ENCODE data around the gene ZNF740.

GRCh38 chr12:53181935-53182334 lies 1.4 kb downstream of the ZNF740 start:
- TF ChIP-seq CTCF (IDR thresholded peaks at IDR 0.05 in 2 of 3, conservative IDR thresholded peaks at IDR 0.05 in 1 of 3; ENCODE audit: borderline replicate concordance in 1 of 3, insufficient read depth in 1 of 3, low read depth in 2 of 3, low read length in 2 of 3) (no peak), EZH2 (IDR thresholded peaks at IDR 0.05) (no peak), YY1 (IDR thresholded peaks at IDR 0.05; ENCODE audit: extremely low read depth, insufficient replicate concordance, low read depth, low read length) (no peak), EZH2phosphoT487 (IDR thresholded peaks at IDR 0.05; ENCODE audit: borderline replicate concordance) (no peak), POLR2AphosphoS5 (IDR thresholded peaks at IDR 0.05; ENCODE audit: low read depth, low read length) (no peak), POLR2A (IDR thresholded peaks at IDR 0.05; ENCODE audit: borderline replicate concordance, extremely low read depth, insufficient read depth, insufficient read length) (no peak), REST (IDR thresholded peaks at IDR 0.05; ENCODE audit: low read depth) (no peak)
